H9 (cell line): ENCODE results near the gene NUP214. TPM values are rescaled to one million over a fixed set of nuclear protein-coding genes. Genes with fewer than 3 reads are reported as not detected.

Source experiments
- DNase-seq: peaks from one replicate; pipeline ENCODE4 v3.0.0-alpha.2; 2017
- H2AFZ ChIP-seq: one replicate; pipeline ENCODE4 v1.6.1; 2013; ENCODE audit warnings: mild to moderate bottlenecking, low read length, control low read depth, moderate library complexity
- H2AK5ac ChIP-seq: 2 replicates; pipeline ENCODE4 v1.6.1; 2013; ENCODE audit warnings: low read length, control low read depth, mixed read lengths; ENCODE audit not compliant: insufficient read length
- H2BK120ac ChIP-seq: one replicate; pipeline ENCODE4 v1.6.1; 2013; ENCODE audit warnings: low read depth, mild to moderate bottlenecking, low read length, control low read depth, inconsistent platforms; ENCODE audit not compliant: poor library complexity, severe bottlenecking
- H2BK12ac ChIP-seq: 2 replicates; pipeline ENCODE4 v1.6.1; 2013; ENCODE audit warnings: low read length, control low read depth, mixed read lengths, low read depth; ENCODE audit not compliant: insufficient read length
- H2BK15ac ChIP-seq: 2 replicates; pipeline ENCODE4 v1.6.1; 2013; ENCODE audit warnings: low read depth, low read length, control low read depth
- H2BK20ac ChIP-seq: one replicate; pipeline ENCODE4 v1.6.1; 2013; ENCODE audit warnings: low read depth, mild to moderate bottlenecking, low read length, control low read depth, inconsistent platforms; ENCODE audit not compliant: poor library complexity, severe bottlenecking
- H2BK5ac ChIP-seq: 2 replicates; pipeline ENCODE4 v1.6.1; 2013; ENCODE audit warnings: low read length, control low read depth, mixed read lengths; ENCODE audit not compliant: insufficient read length
- H3K14ac ChIP-seq: 2 replicates; pipeline ENCODE4 v1.6.1; 2013; ENCODE audit warnings: low read length, control low read depth; ENCODE audit not compliant: insufficient read depth
- H3K18ac ChIP-seq: 2 replicates; pipeline ENCODE4 v1.6.1; 2013; ENCODE audit warnings: low read depth, mild to moderate bottlenecking, mixed read lengths, low read length, control low read depth; ENCODE audit not compliant: insufficient read length
- H3K23ac ChIP-seq: 2 replicates; pipeline ENCODE4 v1.6.1; 2013; ENCODE audit warnings: low read length, control low read depth, mixed read lengths, low read depth; ENCODE audit not compliant: insufficient read length
- H3K23me2 ChIP-seq: 2 replicates; pipeline ENCODE4 v1.6.1; 2013; ENCODE audit warnings: low read depth, mild to moderate bottlenecking, mixed read lengths, low read length, control low read depth; ENCODE audit not compliant: insufficient read length, poor library complexity, severe bottlenecking
- H3K27ac ChIP-seq: 2 replicates; pipeline ENCODE4 v1.5.1; 2013; ENCODE audit warnings: low read length, control low read depth, mixed read lengths, low read depth; ENCODE audit not compliant: insufficient read length
- H3K27me3 ChIP-seq: 2 replicates; pipeline ENCODE4 v1.6.1; 2013; ENCODE audit warnings: low read length, control low read depth, inconsistent platforms; ENCODE audit not compliant: insufficient read depth
- H3K4ac ChIP-seq: 2 replicates; pipeline ENCODE4 v1.6.1; 2013; ENCODE audit warnings: low read depth, mild to moderate bottlenecking, control low read depth, inconsistent platforms, low read length, moderate library complexity
- H3K4me1 ChIP-seq: 2 replicates; pipeline ENCODE4 v1.6.1; 2013; ENCODE audit warnings: low read length, control low read depth, inconsistent platforms; ENCODE audit not compliant: insufficient read depth
- H3K4me2 ChIP-seq: 2 replicates; pipeline ENCODE4 v1.6.1; 2013; ENCODE audit warnings: low read length, control low read depth, mixed read lengths; ENCODE audit not compliant: insufficient read length, insufficient read depth
- H3K56ac ChIP-seq: 2 replicates; pipeline ENCODE4 v1.6.1; 2013; ENCODE audit warnings: low read depth, mild to moderate bottlenecking, mixed read lengths, low read length, control low read depth; ENCODE audit not compliant: insufficient read length
- H3K79me1 ChIP-seq: 2 replicates; pipeline ENCODE4 v1.6.1; 2013; ENCODE audit warnings: low read depth, mild to moderate bottlenecking, moderate library complexity, low read length, control low read depth, inconsistent platforms; ENCODE audit not compliant: insufficient read depth, poor library complexity, severe bottlenecking
- H3K79me2 ChIP-seq: 2 replicates; pipeline ENCODE4 v1.6.1; 2013; ENCODE audit warnings: low read length, control low read depth, inconsistent platforms; ENCODE audit not compliant: insufficient read depth
- H3K9ac ChIP-seq: 2 replicates; pipeline ENCODE4 v1.6.1; 2013; ENCODE audit warnings: low read length, control low read depth, mixed read lengths; ENCODE audit not compliant: insufficient read length; ENCODE audit errors: extremely low read depth
- H3K9me3 ChIP-seq: one replicate; pipeline ENCODE4 v1.6.1; 2013; ENCODE audit warnings: low read depth, low read length, inconsistent platforms; ENCODE audit not compliant: control insufficient read depth
- H3T11ph ChIP-seq: one replicate; pipeline ENCODE4 v1.6.1; 2013; ENCODE audit warnings: mild to moderate bottlenecking, low read length, control low read depth, inconsistent platforms
- H4K20me1 ChIP-seq: one replicate; pipeline ENCODE4 v1.6.1; 2013; ENCODE audit not compliant: control insufficient read depth, insufficient read length, insufficient read depth
- H4K5ac ChIP-seq: 2 replicates; pipeline ENCODE4 v1.6.1; 2013; ENCODE audit warnings: low read depth, mild to moderate bottlenecking, mixed read lengths, low read length, control low read depth; ENCODE audit not compliant: insufficient read length
- H4K8ac ChIP-seq: replicated peaks from 2 replicates; pipeline ENCODE4 v1.6.1; 2013; ENCODE audit warnings: low read length, control low read depth, mixed read lengths, low read depth; ENCODE audit not compliant: insufficient read length
- H4K91ac ChIP-seq: 2 replicates; pipeline ENCODE4 v1.6.1; 2013; ENCODE audit warnings: low read depth, mild to moderate bottlenecking, moderate library complexity, mixed read lengths, low read length, control low read depth; ENCODE audit not compliant: insufficient read length
- H3K27ac Mint-ChIP-seq, 3 experiments: 2 replicates in 2 of 3; 3 replicates in 1 of 3; pipeline ENCODE4 v1.8.0; 2020 to 2021; ENCODE audit warnings: mixed read lengths in 3 of 3, mild to moderate bottlenecking in 1 of 3, moderate library complexity in 1 of 3
- H3K27me3 Mint-ChIP-seq: 2 replicates; pipeline ENCODE4 v1.8.0; 2021; ENCODE audit warnings: low read depth, mild to moderate bottlenecking, moderate library complexity, mixed read lengths
- H3K36me3 Mint-ChIP-seq, 3 experiments: 2 replicates in 2 of 3; 3 replicates in 1 of 3; pipeline ENCODE4 v1.8.0; 2020 to 2021; ENCODE audit warnings: low read depth in 3 of 3, mixed read lengths in 3 of 3; ENCODE audit not compliant: insufficient read depth in 1 of 3
- H3K4me1 Mint-ChIP-seq, 2 experiments: 2 replicates each; pipeline ENCODE4 v1.8.0; 2020; ENCODE audit warnings: mixed read lengths in 2 of 2
- H3K4me3 Mint-ChIP-seq, 2 experiments: 2 replicates in 1 of 2; 3 replicates in 1 of 2; pipeline ENCODE4 v1.8.0; 2020 to 2021; ENCODE audit warnings: mild to moderate bottlenecking in 2 of 2, mixed read lengths in 2 of 2, moderate library complexity in 1 of 2
- H3K9me3 Mint-ChIP-seq, 2 experiments: 2 replicates in 1 of 2; 3 replicates in 1 of 2; pipeline ENCODE4 v1.8.0; 2020; ENCODE audit warnings: mild to moderate bottlenecking in 2 of 2, mixed read lengths in 2 of 2, moderate library complexity in 1 of 2
- WGBS: extraction: QIAGEN DNeasy Blood & Tissue Kit; methylation state at CpG from one replicate; pipeline ENCODE4 v1.1.7; 2013; ENCODE audit warnings: missing lambda C conversion rate, low lambda C conversion rate, mixed read lengths; ENCODE audit not compliant: insufficient read length; ENCODE audit errors: extremely low coverage; 5-methylcytosine and 5-hydroxymethylcytosine counted together
- total RNA-seq: library from RNA; stranded (reverse); gene quantifications from 2 replicates; pipeline ENCODE4 v1.2.1, GENCODE V29; 2021
- TF ChIP-seq, protein P1 (sequence below): fragments of 200-600 bp; sonication (generic); conservative IDR thresholded peaks from 3 replicates; pipeline ENCODE4 v1.8.0; 2021; ENCODE audit warnings: antibody characterized with exemption, mild to moderate bottlenecking

The NUP214 gene
- total RNA-seq, 1 experiment from 2014 or later: 53.8 TPM

DNA sequence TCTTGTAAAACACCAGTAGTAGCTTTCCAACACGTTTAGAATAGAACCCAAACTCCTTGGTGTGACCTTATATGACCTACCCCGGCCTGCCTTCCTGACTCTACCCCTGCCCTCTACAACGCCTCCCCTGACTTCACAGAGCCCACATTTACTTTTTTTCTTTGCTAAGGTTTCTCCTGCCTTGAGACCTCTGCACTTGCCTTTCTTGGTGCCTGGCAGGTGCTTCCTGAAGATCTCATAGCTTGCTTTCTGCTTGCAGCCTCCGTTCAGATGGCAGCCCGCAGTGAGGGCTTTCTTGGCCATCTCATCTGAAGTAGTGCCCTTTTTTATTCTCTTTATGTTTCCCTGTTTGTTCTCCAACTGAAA lies 24.3 kb downstream of the NUP214 start:
- no peak overlapping the region for H3T11ph ChIP-seq
- TF ChIP-seq, protein P1, sequence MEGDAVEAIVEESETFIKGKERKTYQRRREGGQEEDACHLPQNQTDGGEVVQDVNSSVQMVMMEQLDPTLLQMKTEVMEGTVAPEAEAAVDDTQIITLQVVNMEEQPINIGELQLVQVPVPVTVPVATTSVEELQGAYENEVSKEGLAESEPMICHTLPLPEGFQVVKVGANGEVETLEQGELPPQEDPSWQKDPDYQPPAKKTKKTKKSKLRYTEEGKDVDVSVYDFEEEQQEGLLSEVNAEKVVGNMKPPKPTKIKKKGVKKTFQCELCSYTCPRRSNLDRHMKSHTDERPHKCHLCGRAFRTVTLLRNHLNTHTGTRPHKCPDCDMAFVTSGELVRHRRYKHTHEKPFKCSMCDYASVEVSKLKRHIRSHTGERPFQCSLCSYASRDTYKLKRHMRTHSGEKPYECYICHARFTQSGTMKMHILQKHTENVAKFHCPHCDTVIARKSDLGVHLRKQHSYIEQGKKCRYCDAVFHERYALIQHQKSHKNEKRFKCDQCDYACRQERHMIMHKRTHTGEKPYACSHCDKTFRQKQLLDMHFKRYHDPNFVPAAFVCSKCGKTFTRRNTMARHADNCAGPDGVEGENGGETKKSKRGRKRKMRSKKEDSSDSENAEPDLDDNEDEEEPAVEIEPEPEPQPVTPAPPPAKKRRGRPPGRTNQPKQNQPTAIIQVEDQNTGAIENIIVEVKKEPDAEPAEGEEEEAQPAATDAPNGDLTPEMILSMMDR: no peak
- no peak overlapping the region for H2BK120ac ChIP-seq
- no peaks in the 10 kb centered on the region for H3K27me3 ChIP-seq
- no peak overlapping the region for H2AK5ac ChIP-seq
- peaks cover 34 to 91% (median 87%) of the 10 kb centered on the region in 3 experiments; a peak in 6 of 7 replicates for H3K36me3 Mint-ChIP-seq
- no peak overlapping the region for H4K91ac ChIP-seq
- H3K4ac ChIP-seq: no peak overlapping the region
- H3K23me2 ChIP-seq: no peaks in the 10 kb centered on the region
- no peak overlapping the region for H3K27ac ChIP-seq
- no peak overlapping the region for H3K23ac ChIP-seq
- no peak for DNase-seq
- no peaks in the 10 kb centered on the region for H3K4me1 ChIP-seq
- no peaks in the 10 kb centered on the region for H3K9me3 ChIP-seq
- H4K8ac ChIP-seq: no peak overlapping the region
- no peaks in the 10 kb centered on the region for H3K27me3 Mint-ChIP-seq
- H3K18ac ChIP-seq: no peak overlapping the region
- H3K9ac ChIP-seq: no peak overlapping the region
- no peak overlapping the region for H2BK20ac ChIP-seq
- no CpG with 5 or more reads among the region's 5 CpGs for WGBS
- H2BK15ac ChIP-seq: no peak overlapping the region
- no peaks in the 10 kb centered on the region for H3K79me2 ChIP-seq
- H3K27ac Mint-ChIP-seq: peak overlapping the region in 1 of 3 experiments; percentile 67; a peak in 3 of 7 replicates
- H2BK12ac ChIP-seq: no peak overlapping the region
- H2BK5ac ChIP-seq: no peak overlapping the region
- H3K9me3 Mint-ChIP-seq: no peaks in the 10 kb centered on the region
- no peak overlapping the region for H3K4me2 ChIP-seq
- H4K5ac ChIP-seq: no peak overlapping the region
- no peak overlapping the region for H3K56ac ChIP-seq
- H4K20me1 ChIP-seq: no peaks in the 10 kb centered on the region
- 0 out of 4 replicates have a peak, but pooled peaks cover 0 to 3% of the 10 kb centered on the region in 2 experiments for H3K4me1 Mint-ChIP-seq
- peaks cover 5% of the 10 kb centered on the region for H3K79me1 ChIP-seq
- no peak overlapping the region for H3K4me3 Mint-ChIP-seq
- no peak overlapping the region for H2AFZ ChIP-seq
- H3K14ac ChIP-seq: no peak overlapping the region
